Glutamatergic neuron (in vitro differentiated cells): ENCODE results near the gene SCYGR2. TPM values are rescaled to one million over a fixed set of nuclear protein-coding genes. Genes with fewer than 3 reads are reported as not detected.

ENCODE experiments used
- DNase-seq: peaks from one replicate; pipeline ENCODE4 v3.0.0; 2022
- H3K27ac Mint-ChIP-seq: one replicate; pipeline ENCODE4 v1.8.0; 2020; ENCODE audit warnings: mild to moderate bottlenecking, mixed read lengths, inconsistent platforms; ENCODE audit not compliant: unreplicated experiment
- H3K27me3 Mint-ChIP-seq: one replicate; pipeline ENCODE4 v1.8.0; 2020; ENCODE audit warnings: mild to moderate bottlenecking, moderate library complexity, mixed read lengths, inconsistent platforms; ENCODE audit not compliant: unreplicated experiment
- H3K36me3 Mint-ChIP-seq: one replicate; pipeline ENCODE4 v1.8.0; 2020; ENCODE audit warnings: mild to moderate bottlenecking, mixed read lengths, inconsistent platforms; ENCODE audit not compliant: unreplicated experiment
- H3K4me1 Mint-ChIP-seq: one replicate; pipeline ENCODE4 v1.8.0; 2020; ENCODE audit warnings: mild to moderate bottlenecking, low read depth, mixed read lengths, inconsistent platforms; ENCODE audit not compliant: unreplicated experiment
- H3K4me3 Mint-ChIP-seq: one replicate; pipeline ENCODE4 v1.8.0; 2020; ENCODE audit warnings: mild to moderate bottlenecking, mixed read lengths, inconsistent platforms; ENCODE audit not compliant: unreplicated experiment
- H3K9me3 Mint-ChIP-seq: one replicate; pipeline ENCODE4 v1.8.0; 2020; ENCODE audit warnings: mild to moderate bottlenecking, moderate library complexity, mixed read lengths, inconsistent platforms; ENCODE audit not compliant: unreplicated experiment
- CTCF ChIP-seq: fragments of 200-600 bp; sonication (generic); IDR thresholded peaks from one replicate; pipeline ENCODE4 v1.5.0; 2021; ENCODE audit not compliant: partially characterized antibody, unreplicated experiment
- total RNA-seq: library from RNA; stranded (reverse); fragmentation: NEBNext Ultra II Directional; extraction: Animal tissue kit (Norgen Biotek cat#: 25700); gene quantifications from one replicate; pipeline ENCODE4 v1.2.1, GENCODE V29; 2021; ENCODE audit not compliant: unreplicated experiment

The SCYGR2 gene
- total RNA-seq, 1 donor from 2014 or later: not detected

DNA sequence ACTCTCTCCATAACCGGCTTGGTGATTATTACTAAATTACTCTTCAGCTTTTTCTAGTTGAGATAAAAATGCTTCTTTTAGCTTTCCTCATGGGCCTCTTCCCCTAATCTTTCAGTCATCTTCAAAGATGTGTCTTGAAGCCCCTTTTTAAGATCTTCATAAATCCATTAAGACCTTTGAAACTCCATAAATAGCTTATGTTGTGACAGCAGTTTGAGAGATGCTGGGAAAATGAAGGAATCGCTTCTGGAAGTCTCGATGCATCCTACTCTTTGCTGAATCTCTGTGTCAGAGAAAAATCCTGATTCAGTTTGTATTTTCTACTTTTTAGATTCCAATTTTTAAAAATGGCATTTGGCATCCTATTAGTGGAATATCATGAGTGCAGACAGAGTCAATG lies 31.6 kb downstream of the SCYGR2 start:
- Mint-ChIP-seq H3K4me3 (no peak overlapping the region), H3K27me3 (no peaks in the 10 kb centered on the region), H3K9me3 (no peaks in the 10 kb centered on the region), H3K4me1 (peaks cover 5% of the 10 kb centered on the region), H3K36me3 (no peaks in the 10 kb centered on the region), H3K27ac (no peak overlapping the region)
- no peak for DNase-seq
- TF ChIP-seq CTCF: no peak

- DNase-seq: no peak
- H3K27me3 Mint-ChIP-seq: no peaks in the 10 kb centered on the region
- no peak for TF ChIP-seq CTCF
- H3K36me3 Mint-ChIP-seq: no peaks in the 10 kb centered on the region
- no peak overlapping the region for H3K4me3 Mint-ChIP-seq
- peaks cover 5% of the 10 kb centered on the region for H3K4me1 Mint-ChIP-seq
- H3K9me3 Mint-ChIP-seq: no peaks in the 10 kb centered on the region
- H3K27ac Mint-ChIP-seq: no peak overlapping the region
Measured at GRCh38 chr2:227632827-227633226, 34.1 kb downstream of the SCYGR2 start.

GRCh38 chr2:227634201-227634600 lies 35.5 kb downstream of the SCYGR2 start:
- H3K27ac Mint-ChIP-seq: no peak overlapping the region
- no peak for DNase-seq
- no peaks in the 10 kb centered on the region for H3K9me3 Mint-ChIP-seq
- H3K27me3 Mint-ChIP-seq: no peaks in the 10 kb centered on the region
- no peak for TF ChIP-seq CTCF
- H3K4me1 Mint-ChIP-seq: peaks cover 5% of the 10 kb centered on the region
- no peak overlapping the region for H3K4me3 Mint-ChIP-seq
- H3K36me3 Mint-ChIP-seq: no peaks in the 10 kb centered on the region

- no peak overlapping the region for H3K27ac Mint-ChIP-seq
- H3K4me3 Mint-ChIP-seq: no peak overlapping the region
- no peak for DNase-seq
- H3K27me3 Mint-ChIP-seq: no peaks in the 10 kb centered on the region
- H3K36me3 Mint-ChIP-seq: peaks cover 2% of the 10 kb centered on the region
- no peaks in the 10 kb centered on the region for H3K9me3 Mint-ChIP-seq
- peaks cover 3% of the 10 kb centered on the region for H3K4me1 Mint-ChIP-seq
- TF ChIP-seq CTCF: no peak
Measured at GRCh38 chr2:227642656-227643055, 44.0 kb downstream of the SCYGR2 start.

- no peak overlapping the region for H3K4me3 Mint-ChIP-seq
- H3K27ac Mint-ChIP-seq: no peak overlapping the region
- peaks cover 3% of the 10 kb centered on the region for H3K4me1 Mint-ChIP-seq
- TF ChIP-seq CTCF: no peak
- no peak for DNase-seq
- H3K36me3 Mint-ChIP-seq: peaks cover 8% of the 10 kb centered on the region
- H3K9me3 Mint-ChIP-seq: peaks cover 3% of the 10 kb centered on the region
- H3K27me3 Mint-ChIP-seq: no peaks in the 10 kb centered on the region
Measured at GRCh38 chr2:227643990-227644551, 45.4 kb downstream of the SCYGR2 start.

Other genes with a start within 250 kb of the SCYGR2 start
- not detected for gene TM4SF20, start 219.6 kb upstream of the SCYGR2 start, total RNA-seq
- gene SCYGR1, start 210.9 kb upstream of the SCYGR2 start, total RNA-seq: not detected
- 108 TPM for gene AGFG1, start 126.7 kb upstream of the SCYGR2 start, total RNA-seq
- not detected for gene SCYGR3, start 15.9 kb downstream of the SCYGR2 start, total RNA-seq
- not detected for gene SCYGR4, start 18.6 kb downstream of the SCYGR2 start, total RNA-seq
- gene SCYGR5, start 67.9 kb downstream of the SCYGR2 start, total RNA-seq: not detected
- gene SLC19A3, start 119.1 kb downstream of the SCYGR2 start, total RNA-seq: 1.7 TPM
- gene SCYGR6, start 125.9 kb downstream of the SCYGR2 start, total RNA-seq: not detected
- gene SCYGR7, start 129.4 kb downstream of the SCYGR2 start, total RNA-seq: not detected
- gene SCYGR8, start 147.0 kb downstream of the SCYGR2 start, total RNA-seq: not detected
- gene CCL20, start 214.9 kb downstream of the SCYGR2 start, total RNA-seq: not detected